GM21423 (cell line): ENCODE measurements around the gene CDKN3.
"Not testable (repeated sequence)": the region's sequence is repeated elsewhere in the genome, so short reads cannot be mapped to it uniquely, and the experiment has no call there.

ENCODE experiments used
- ATAC-seq: cut with Tn5 transposase; IDR thresholded peaks from one replicate; pipeline ENCODE4 v1.9.1; 2021; ENCODE audit warnings: mild to moderate bottlenecking, moderate library complexity; ENCODE audit not compliant: unreplicated experiment

Gene CDKN3

GRCh38 chr14:54370323-54371198, 26.2 kb upstream of the CDKN3 start:
- ATAC-seq = no peak

- ATAC-seq = no peak
These were observed 22.5 kb upstream of the CDKN3 start for GRCh38 chr14:54374117-54374884.

- ATAC-seq = no peak
These were observed 19.3 kb upstream of the CDKN3 start for GRCh38 chr14:54377501-54377900.

GRCh38 chr14:54378893-54379292, 17.9 kb upstream of the CDKN3 start:
- not testable (repeated sequence) for ATAC-seq

- not testable (repeated sequence) for ATAC-seq
These were observed 16.2 kb upstream of the CDKN3 start for GRCh38 chr14:54380558-54380957.

- ATAC-seq = no peak
These were observed 15.0 kb upstream of the CDKN3 start for GRCh38 chr14:54381821-54382220.

GRCh38 chr14:54383835-54384234, 13.0 kb upstream of the CDKN3 start:
- no peak for ATAC-seq

- ATAC-seq = no peak
These were observed 11.3 kb upstream of the CDKN3 start for GRCh38 chr14:54385556-54385955.

- no peak for ATAC-seq
These were observed 9.5 kb upstream of the CDKN3 start for GRCh38 chr14:54387328-54387727.

GRCh38 chr14:54392131-54392859, 4.5 kb upstream of the CDKN3 start:
- ATAC-seq = no peak

GRCh38 chr14:54392986-54393884, 3.6 kb upstream of the CDKN3 start:
- ATAC-seq = not testable (repeated sequence)

GRCh38 chr14:54394596-54394995, 2.2 kb upstream of the CDKN3 start:
- ATAC-seq = no peak

- no peak for ATAC-seq
These were observed 1.5 kb upstream of the CDKN3 start for GRCh38 chr14:54395284-54395683.

GRCh38 chr14:54395716-54396115, 1.1 kb upstream of the CDKN3 start:
- ATAC-seq = no peak

- ATAC-seq = no peak
These were observed 669 bp upstream of the CDKN3 start for GRCh38 chr14:54396183-54396492.

- ATAC-seq = no peak
These were observed 2.8 kb downstream of the CDKN3 start for GRCh38 chr14:54399560-54399959.

GRCh38 chr14:54403401-54404005, 6.7 kb downstream of the CDKN3 start:
- not testable (repeated sequence) for ATAC-seq

GRCh38 chr14:54410215-54410614, 13.4 kb downstream of the CDKN3 start:
- no peak for ATAC-seq

- ATAC-seq = no peak
These were observed 14.6 kb downstream of the CDKN3 start for GRCh38 chr14:54411371-54411770.

- ATAC-seq = no peak
These were observed 23.8 kb downstream of the CDKN3 start for GRCh38 chr14:54420478-54421142.
